IgD-negative memory B cell (primary cell): ENCODE data around the gene ARHGAP23. TPM values are rescaled to one million over a fixed set of nuclear protein-coding genes. Genes with fewer than 3 reads are reported as not detected.
"Not testable (repeated sequence)": the region's sequence is repeated elsewhere in the genome, so short reads cannot be mapped to it uniquely, and the experiment has no call there.

ENCODE experiments used
- H3K27ac Mint-ChIP-seq, 3 donors: one replicate each; pipeline ENCODE4 v1.8.0; 2020 to 2022; ENCODE audit warnings: mild to moderate bottlenecking in 3 of 3, mixed read lengths in 3 of 3, moderate library complexity in 1 of 3
- H3K27me3 Mint-ChIP-seq: one replicate; pipeline ENCODE4 v1.8.0; 2021; ENCODE audit warnings: mixed read lengths
- H3K36me3 Mint-ChIP-seq: one replicate; pipeline ENCODE4 v1.8.0; 2020; ENCODE audit warnings: mild to moderate bottlenecking, mixed read lengths
- H3K4me1 Mint-ChIP-seq, 3 donors: one replicate each; pipeline ENCODE4 v1.8.0; 2020 to 2022; ENCODE audit warnings: mixed read lengths in 3 of 3, mild to moderate bottlenecking in 1 of 3
- H3K4me3 Mint-ChIP-seq, 4 donors: one replicate each; pipeline ENCODE4 v1.8.0; 2020 to 2022; ENCODE audit warnings: mild to moderate bottlenecking in 4 of 4, mixed read lengths in 4 of 4, moderate library complexity in 3 of 4
- H3K9me3 Mint-ChIP-seq, 3 donors: one replicate each; pipeline ENCODE4 v1.8.0; 2020 to 2021; ENCODE audit warnings: mixed read lengths in 3 of 3, mild to moderate bottlenecking in 1 of 3
- polyA plus RNA-seq: library from polyadenylated mRNA; unstranded; fragments of 300-500 nt; fragmentation: Illumina TruSeq; gene quantifications from one replicate; pipeline ENCODE4 v1.2.3, GENCODE V29; 2021

Gene ARHGAP23
- polyA plus RNA-seq, 1 donor from 2014 or later, result not detected

DNA sequence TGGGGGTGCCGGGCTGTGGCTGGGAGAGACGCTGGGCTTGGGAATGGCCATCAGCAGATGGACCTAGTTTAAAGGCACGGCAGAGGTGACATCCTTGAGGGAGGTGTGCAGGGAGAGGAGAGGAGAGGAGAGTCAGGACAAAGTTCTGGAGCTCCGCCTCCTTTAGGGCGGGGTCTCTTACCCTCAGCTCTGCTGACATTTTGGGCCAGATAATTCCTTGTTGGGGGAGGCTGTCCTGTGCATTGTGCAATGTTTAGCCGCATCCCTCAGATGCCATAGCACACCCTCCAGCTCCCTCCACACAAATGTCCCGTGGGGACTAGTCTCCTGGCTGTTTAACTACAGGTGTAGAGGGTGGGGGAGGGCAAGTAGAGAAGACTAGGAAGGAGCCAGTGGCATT lies 48.3 kb downstream of the ARHGAP23 start:
- H3K27ac Mint-ChIP-seq, result peak overlapping the region in 1 of 3 donors; percentile 92
- peaks cover under 1% of the 10 kb centered on the region for H3K27me3 Mint-ChIP-seq
- H3K4me1 Mint-ChIP-seq, result peaks cover 0 to 5% (median 1%) of the 10 kb centered on the region in 3 donors
- peaks cover 4% of the 10 kb centered on the region for H3K36me3 Mint-ChIP-seq
- H3K9me3 Mint-ChIP-seq, result no peaks in the 10 kb centered on the region
- no peak overlapping the region for H3K4me3 Mint-ChIP-seq

DNA sequence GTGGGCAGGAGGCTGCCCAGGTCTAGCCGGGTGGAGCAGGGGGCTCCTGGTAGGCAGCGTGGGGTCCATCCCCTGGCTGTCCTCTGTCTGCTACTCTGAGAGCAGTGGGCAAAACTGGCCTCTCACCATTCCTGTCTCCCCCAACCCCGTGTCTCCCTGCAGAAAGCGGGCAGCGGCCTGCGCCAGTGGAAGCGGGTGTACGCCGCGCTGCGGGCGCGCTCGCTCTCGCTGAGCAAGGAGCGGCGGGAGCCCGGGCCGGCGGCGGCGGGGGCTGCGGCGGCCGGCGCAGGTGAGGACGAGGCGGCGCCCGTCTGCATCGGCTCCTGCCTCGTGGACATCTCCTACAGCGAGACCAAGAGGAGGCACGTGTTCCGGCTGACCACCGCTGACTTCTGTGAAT lies 49.2 kb downstream of the ARHGAP23 start:
- H3K27ac Mint-ChIP-seq, H3K27me3 Mint-ChIP-seq, H3K4me1 Mint-ChIP-seq, H3K4me3 Mint-ChIP-seq, H3K36me3 Mint-ChIP-seq, H3K9me3 Mint-ChIP-seq: not testable (repeated sequence)

DNA sequence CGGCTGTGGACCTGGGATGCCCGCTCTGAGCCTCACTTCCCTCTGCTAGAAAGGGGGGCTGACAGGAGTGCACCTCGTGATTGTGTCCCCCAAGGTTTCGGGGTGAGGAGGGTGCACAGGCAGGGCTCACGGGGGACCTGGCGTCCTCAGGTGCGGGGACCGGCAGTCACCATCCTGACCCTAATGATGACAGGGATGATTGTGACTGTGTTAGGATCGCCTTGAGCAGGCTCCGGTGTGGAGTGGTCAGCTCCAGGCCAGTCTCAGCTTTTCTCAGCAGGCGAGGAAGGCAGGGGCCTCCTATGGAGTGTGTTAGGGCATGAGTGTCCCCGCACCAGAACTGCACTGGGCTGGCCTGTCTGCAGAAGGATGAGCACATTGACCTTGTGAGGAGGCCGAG lies 49.7 kb downstream of the ARHGAP23 start:
- not testable (repeated sequence) for H3K27me3 Mint-ChIP-seq, H3K9me3 Mint-ChIP-seq, H3K4me1 Mint-ChIP-seq, H3K27ac Mint-ChIP-seq, H3K36me3 Mint-ChIP-seq, H3K4me3 Mint-ChIP-seq

DNA sequence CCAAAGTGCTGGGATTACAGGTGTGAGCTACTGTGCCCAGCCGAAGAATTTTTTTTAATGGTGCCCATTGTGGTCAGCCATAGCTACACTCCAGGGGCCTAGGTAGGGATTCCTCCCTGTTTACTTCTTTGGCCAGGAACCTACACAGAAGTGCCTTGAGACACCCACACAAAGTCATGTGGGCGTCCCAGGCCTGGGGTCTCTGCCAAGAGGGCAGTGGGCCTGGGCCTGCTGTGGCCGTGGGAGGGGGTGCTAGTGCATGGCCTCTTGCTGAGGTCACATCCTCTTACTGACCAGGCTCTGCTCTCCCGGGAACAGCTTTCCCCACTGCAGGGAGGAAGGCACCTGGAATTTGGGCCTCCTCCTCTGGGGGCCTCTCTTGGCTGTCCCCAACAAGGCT lies 50.4 kb downstream of the ARHGAP23 start:
- H3K4me3 Mint-ChIP-seq, H3K36me3 Mint-ChIP-seq, H3K4me1 Mint-ChIP-seq, H3K27me3 Mint-ChIP-seq, H3K27ac Mint-ChIP-seq, H3K9me3 Mint-ChIP-seq: not testable (repeated sequence)

DNA sequence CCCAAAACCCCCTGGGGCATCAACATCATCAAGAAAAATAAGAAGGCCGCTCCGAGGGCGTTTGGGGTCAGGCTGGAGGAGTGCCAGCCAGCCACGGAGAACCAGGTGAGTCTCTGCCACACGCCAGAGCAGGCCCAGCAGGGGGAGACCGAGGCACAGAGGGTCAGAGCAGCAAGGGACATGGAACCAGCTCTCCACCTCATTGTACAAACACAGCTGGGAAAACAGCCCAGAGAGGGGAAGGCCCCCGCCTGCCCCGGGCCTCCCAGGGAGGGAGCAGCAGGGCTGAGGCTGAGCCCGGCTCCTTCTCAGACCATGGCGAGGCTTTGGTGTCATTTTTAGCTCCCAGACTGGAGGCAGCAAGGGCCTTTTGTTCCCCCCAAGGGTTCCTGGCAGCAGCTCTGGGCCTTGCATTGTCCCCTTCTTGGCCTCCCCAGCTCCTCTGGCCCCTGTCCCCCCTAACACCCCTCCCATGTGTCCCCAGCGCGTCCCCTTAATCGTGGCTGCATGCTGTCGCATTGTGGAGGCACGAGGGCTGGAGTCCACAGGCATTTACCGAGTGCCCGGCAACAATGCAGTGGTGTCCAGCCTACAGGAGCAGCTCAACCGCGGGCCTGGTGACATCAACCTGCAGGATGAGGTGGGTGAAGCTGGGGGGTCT lies 53.9 kb downstream of the ARHGAP23 start:
- not testable (repeated sequence) for H3K27me3 Mint-ChIP-seq, H3K27ac Mint-ChIP-seq, H3K4me3 Mint-ChIP-seq, H3K36me3 Mint-ChIP-seq, H3K9me3 Mint-ChIP-seq
- H3K4me1 Mint-ChIP-seq, result peaks cover 8 to 17% (median 11%) of the 10 kb centered on the region in 3 donors

DNA sequence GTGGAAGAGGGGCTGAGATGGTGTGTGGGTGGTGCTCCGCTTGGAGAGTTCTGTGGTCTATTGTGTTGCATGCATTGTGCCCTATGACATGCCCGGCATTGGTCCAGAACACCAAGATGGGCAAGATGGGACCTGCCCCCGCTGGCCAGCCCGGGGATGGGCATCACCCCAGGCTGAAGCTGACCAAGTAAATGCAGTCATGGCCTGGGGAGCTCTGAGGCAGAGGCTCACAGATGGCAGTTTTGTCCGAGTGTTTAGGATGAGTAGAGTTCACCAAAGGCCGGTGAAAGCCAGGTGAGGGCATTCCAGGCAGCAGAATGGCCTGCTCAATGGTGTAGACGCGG lies 54.4 kb downstream of the ARHGAP23 start:
- not testable (repeated sequence) for H3K4me3 Mint-ChIP-seq, H3K9me3 Mint-ChIP-seq, H3K27ac Mint-ChIP-seq, H3K27me3 Mint-ChIP-seq, H3K36me3 Mint-ChIP-seq
- peaks cover 8 to 17% (median 11%) of the 10 kb centered on the region in 3 donors for H3K4me1 Mint-ChIP-seq

DNA sequence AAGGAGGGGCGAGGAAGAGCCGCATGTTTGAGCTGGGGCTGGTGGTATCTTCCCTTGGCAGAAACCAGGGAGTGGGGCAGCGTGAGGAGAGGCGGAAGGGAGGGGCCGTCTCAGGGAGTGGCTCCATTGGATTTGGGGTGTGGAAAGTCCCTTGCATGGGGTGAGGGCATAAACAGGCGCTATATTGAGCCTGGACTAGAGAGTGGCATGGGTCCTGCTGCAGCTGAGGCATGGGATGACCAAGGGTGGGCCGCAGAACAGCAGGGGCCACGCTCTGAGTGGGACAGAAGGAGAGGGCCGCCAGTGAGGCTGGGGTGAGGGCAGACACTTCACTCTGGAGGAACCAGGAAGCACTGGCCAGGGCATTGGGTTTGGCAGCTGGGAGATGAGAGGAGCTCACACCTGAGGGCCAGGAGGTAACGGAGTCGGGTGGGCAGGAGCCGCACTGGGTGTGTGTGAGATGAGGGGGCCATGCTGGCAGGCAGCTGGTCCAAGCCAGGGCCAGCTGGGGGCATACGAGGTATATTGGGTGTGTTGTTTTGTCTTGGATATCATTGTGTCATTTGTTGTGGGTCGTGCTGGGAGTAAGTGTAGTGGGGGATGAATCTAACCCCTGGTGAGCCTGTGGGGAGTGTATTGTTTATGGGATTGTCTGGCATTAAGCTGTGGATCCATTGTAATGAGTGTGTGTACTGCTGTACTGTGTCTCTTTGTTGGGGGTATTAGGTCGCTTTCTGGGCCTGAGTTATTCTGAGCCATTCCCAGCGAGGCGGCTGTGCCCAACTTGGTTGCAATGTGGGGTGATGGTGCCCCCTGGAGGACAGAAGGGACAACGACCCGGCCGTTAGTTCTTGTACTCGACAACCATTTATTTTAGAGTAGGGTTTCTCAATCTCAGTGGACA lies 56.2 kb downstream of the ARHGAP23 start:
- H3K27me3 Mint-ChIP-seq, H3K9me3 Mint-ChIP-seq, H3K36me3 Mint-ChIP-seq: not testable (repeated sequence)
- Mint-ChIP-seq H3K4me3 (peak overlapping the region in 3 of 4 donors; percentile 53 to 83 (median 61)), H3K27ac (peak overlapping the region in 2 of 3 donors; percentile 18 to 97), H3K4me1 (peaks cover 8 to 17% (median 11%) of the 10 kb centered on the region in 3 donors)

DNA sequence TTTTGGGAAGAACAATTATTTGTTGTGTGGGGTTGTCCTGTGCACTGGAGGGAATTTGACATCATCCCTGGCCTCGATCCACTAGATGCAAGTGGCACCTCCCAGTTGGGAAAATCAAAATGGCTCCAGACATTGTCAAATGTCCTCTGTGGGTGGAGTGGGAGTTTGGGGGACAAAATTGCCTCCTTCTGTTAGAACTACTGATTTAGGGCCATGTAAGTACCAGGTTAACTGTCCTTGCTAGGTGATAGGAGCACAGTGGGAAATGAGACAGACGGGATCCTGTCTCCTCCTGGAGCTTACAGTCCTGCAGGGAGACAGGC lies 56.8 kb downstream of the ARHGAP23 start:
- H3K4me3 Mint-ChIP-seq, result peak overlapping the region in 3 of 4 donors; percentile 28 to 83 (median 53)
- H3K27ac Mint-ChIP-seq, result peak overlapping the region; percentile 18 to 97 (median 68)
- H3K9me3 Mint-ChIP-seq, result peaks cover 0 to 1% (median 0%) of the 10 kb centered on the region in 3 donors
- H3K27me3 Mint-ChIP-seq, result peaks cover 8% of the 10 kb centered on the region
- no peaks in the 10 kb centered on the region for H3K36me3 Mint-ChIP-seq
- H3K4me1 Mint-ChIP-seq, result peaks cover 8 to 17% (median 11%) of the 10 kb centered on the region in 3 donors

DNA sequence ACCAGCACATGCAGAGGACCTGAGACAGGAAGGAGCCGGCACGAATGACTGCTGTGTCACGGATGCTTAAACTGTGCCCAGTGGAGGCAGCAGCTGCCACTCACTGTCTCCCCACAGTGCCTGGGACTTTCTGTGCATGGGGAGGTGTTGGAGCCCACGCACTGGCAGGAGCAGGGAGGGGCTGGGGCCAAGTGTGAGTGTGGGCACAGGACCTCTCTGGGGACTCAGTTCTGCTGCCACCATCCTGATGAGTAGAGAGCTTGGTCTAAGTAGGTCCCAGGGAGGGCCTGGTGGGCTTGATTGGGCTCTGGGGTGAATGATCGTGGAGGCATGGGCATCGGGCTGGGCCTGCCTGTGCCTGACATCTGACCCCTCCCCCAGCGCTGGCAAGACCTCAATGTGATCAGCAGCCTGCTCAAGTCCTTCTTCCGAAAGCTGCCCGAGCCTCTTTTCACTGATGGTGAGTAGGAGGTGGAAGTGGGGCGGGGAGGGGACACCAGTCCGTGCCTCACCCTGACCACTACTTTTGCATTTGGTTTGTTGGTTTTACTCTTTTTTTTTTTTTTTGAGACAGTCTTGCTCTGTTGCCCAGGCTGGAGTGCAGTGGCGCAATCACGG lies 57.5 kb downstream of the ARHGAP23 start:
- peak overlapping the region in 3 of 4 donors; percentile 53 to 97 (median 78) for H3K4me3 Mint-ChIP-seq

DNA sequence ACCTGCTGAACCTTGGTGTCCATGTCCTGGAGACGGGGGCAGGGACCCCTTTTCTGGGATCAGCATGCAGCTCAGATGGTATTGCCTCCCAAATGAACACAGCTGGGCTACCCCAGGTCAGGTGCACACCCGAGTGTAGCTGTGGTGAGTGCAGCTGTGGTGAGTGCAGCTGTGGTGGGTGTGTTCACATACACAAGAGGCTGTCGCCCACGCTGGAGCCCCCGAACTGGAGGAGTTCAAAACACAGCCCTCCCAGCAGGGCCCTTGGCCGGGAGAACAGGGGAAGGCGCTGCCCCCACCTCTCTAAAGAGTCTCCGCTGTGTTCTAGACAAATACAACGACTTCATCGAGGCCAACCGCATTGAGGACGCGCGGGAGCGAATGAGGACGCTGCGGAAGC lies 61.5 kb downstream of the ARHGAP23 start:
- Mint-ChIP-seq H3K4me1 (peaks cover 7 to 16% (median 14%) of the 10 kb centered on the region in 3 donors), H3K27me3 (peaks cover 12% of the 10 kb centered on the region)
- H3K9me3 Mint-ChIP-seq, H3K27ac Mint-ChIP-seq, H3K4me3 Mint-ChIP-seq, H3K36me3 Mint-ChIP-seq: not testable (repeated sequence)

More for the DNA sequence above, 57.5 kb downstream of the ARHGAP23 start:
- H3K27ac Mint-ChIP-seq, result peak overlapping the region; percentile 18 to 97 (median 80)
- not testable (repeated sequence) for H3K27me3 Mint-ChIP-seq, H3K36me3 Mint-ChIP-seq, H3K9me3 Mint-ChIP-seq
- peaks cover 8 to 17% (median 11%) of the 10 kb centered on the region in 3 donors for H3K4me1 Mint-ChIP-seq

DNA sequence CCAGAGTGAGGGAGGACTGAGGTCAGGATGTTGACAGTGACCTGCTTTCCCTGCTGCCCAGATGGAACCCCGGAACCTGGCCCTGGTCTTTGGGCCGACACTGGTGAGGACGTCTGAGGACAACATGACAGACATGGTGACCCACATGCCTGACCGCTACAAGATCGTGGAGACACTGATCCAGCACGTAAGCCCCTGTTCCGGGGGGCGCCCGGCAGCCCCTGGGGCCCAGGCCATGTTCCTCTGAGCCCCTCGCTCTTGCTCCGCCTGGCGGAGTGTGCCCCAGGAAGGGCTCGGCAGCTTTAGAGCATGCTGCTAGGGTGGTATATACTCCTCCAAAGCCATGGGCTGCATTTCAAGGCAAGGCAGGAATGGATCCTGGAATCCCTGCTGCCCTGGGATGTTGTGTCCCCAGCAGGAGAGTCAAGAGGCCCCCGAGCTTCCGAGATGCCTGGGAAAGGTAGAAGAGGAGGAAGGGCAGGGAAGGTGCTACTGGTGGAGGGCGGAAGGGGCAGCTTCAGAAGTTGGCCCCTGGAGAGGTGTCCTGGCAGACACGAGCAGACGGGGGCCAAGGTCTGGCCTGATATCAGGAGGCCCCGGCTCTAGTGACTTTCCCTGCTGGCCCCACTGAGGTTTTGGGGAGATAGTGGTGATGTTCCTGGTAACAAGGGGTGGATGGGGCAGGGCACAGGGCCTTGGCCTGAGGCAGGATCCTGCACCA lies 63.2 kb downstream of the ARHGAP23 start:
- not testable (repeated sequence) for H3K4me1 Mint-ChIP-seq, H3K4me3 Mint-ChIP-seq, H3K27ac Mint-ChIP-seq, H3K36me3 Mint-ChIP-seq, H3K9me3 Mint-ChIP-seq
- H3K27me3 Mint-ChIP-seq, result peaks cover 15% of the 10 kb centered on the region

DNA sequence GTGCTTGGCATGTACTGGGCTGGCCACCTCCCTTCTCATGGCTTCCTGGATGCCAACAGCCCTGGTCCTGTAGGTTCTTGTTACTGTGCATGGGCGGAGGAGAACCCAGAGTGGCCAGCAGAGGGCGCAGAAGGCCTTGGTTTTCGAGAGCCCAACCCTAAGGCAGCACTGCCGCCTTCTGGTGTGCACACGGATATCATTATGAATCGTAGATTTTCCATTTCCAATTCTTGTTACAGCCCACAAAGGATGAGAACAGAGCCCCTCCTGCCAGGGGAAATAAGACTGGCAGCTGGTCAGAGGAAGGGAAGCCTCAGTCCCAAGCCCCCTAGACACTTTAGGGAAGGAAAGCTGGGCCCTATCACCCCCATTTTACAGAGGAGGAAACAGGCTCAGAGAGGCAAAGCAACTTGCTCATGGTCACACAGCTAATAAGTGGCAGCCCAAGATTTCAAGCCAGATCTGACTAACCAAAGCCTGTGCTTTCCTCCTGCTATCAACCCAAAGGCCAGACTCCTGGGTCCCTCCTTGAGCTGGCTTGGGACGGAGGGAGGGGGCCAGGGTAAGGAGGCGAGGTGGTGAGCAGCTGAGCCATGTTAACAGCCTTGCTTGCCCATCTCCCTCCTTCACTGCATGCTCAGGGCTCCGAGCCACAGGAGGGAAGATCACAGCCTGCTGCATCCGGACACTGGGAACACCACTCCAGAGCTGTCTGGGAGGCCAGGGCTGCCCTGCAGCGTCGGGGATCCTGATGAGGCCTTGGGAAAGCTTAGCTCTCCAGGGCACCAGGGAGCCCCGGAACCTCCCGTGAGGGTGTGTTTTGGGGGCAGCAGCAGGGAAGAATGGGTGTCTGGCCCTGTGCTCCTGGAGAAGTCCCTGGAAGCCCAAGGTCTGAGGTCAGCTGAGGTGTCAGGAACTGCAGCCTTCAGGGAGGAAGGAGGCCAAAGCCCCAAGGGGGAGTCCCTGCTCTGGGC lies 64.1 kb downstream of the ARHGAP23 start:
- not testable (repeated sequence) for H3K36me3 Mint-ChIP-seq, H3K4me3 Mint-ChIP-seq, H3K4me1 Mint-ChIP-seq, H3K27ac Mint-ChIP-seq, H3K9me3 Mint-ChIP-seq
- peaks cover 15% of the 10 kb centered on the region for H3K27me3 Mint-ChIP-seq

DNA sequence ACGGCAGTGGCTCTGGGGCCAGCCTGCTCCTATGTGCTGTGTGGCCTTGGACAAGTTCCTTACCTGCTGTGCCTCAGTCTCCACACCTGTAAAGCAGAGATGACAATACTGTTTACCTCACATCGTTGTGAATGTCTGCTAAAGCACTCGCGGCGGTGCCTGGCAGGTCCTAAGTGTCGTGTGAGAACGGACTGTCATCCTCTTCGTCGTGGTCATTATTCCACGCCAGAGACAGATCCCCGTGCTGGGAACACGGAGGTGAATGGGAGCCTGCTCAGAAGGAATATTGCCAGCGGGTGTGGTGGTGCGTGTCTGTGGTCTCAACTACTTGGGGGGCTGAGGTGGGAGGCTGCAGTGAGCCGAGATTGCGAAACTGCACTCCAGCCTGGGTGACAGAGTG lies 65.9 kb downstream of the ARHGAP23 start:
- not testable (repeated sequence) for H3K9me3 Mint-ChIP-seq, H3K27ac Mint-ChIP-seq, H3K4me3 Mint-ChIP-seq, H3K36me3 Mint-ChIP-seq, H3K4me1 Mint-ChIP-seq
- H3K27me3 Mint-ChIP-seq, result peaks cover 15% of the 10 kb centered on the region

DNA sequence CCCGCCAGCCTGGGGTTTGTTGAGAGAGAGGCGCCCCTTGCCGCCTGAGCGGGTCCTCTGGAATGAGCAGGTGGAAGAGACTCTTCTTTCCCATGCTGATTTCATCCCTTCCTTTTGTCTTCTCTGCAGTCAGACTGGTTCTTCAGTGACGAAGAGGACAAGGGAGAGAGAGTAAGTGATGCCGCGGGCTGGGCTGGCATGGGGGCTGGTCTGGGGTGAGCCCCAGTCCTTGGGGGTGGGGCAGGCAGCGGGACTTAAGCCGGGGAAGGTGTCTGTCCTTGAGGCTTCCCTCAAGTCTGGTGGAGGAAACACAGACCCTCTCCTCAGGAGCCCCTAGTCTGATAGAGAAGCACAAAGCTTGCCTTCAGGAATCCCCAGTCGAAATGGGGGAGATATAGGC lies 69.4 kb downstream of the ARHGAP23 start:
- H3K27ac Mint-ChIP-seq, H3K4me3 Mint-ChIP-seq, H3K27me3 Mint-ChIP-seq, H3K36me3 Mint-ChIP-seq, H3K9me3 Mint-ChIP-seq, H3K4me1 Mint-ChIP-seq: not testable (repeated sequence)
